ENCODE data around the gene ADGRG3.

Gene ADGRG3

DNA sequence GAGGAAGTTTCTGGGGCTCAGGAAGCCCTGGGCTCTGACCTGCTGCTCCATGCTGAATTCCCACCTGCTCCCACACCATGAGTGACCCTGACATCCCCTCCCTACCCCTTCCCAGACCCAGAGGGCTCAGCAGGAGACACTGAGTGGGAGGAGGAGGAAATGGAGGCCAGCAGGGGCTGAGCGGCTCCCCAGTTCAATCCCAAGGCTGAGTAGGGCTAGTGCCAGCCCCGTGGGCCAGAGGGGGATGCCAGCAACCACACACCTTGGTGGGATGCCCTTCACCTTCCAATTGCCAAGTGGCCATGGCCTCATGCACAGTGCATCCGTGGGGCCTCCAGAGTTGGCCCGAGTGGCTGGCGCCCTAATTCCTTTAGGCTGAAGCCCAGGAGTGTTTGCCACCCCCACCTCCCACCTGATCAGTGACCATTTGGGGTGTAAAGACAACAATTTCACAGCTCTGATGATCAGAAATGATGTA lies 1.0 kb upstream of the ADGRG3 start:
- Histone ChIP-seq H3K9me3 (ENCODE audit: insufficient read depth, low read length, severe bottlenecking) (no peaks in the 10 kb centered on the region), H2AFZ (ENCODE audit: low read depth, low read length) (no peak overlapping the region), H3K9ac (ENCODE audit: low read depth, low read length) (no peak overlapping the region), H3K27me3 (ENCODE audit: insufficient read depth, low read length, poor library complexity) (peaks cover 2% of the 10 kb centered on the region), H3K4me1 (ENCODE audit: insufficient read depth, low read length) (no peaks in the 10 kb centered on the region), H3K79me2 (ENCODE audit: insufficient read depth, low read length) (no peaks in the 10 kb centered on the region), H3K4me3 (ENCODE audit: low read depth in 1 of 2, low read length in 2 of 2) (no peak overlapping the region), H3K4me2 (ENCODE audit: insufficient read depth, low read length) (no peak overlapping the region), H4K20me1 (ENCODE audit: insufficient read depth, low read length) (no peaks in the 10 kb centered on the region), H3K27ac (ENCODE audit: low read length) (no peak overlapping the region), H3K36me3 (ENCODE audit: insufficient read depth, low read length) (no peaks in the 10 kb centered on the region)
- DNase-seq (no peak), ATAC-seq (ENCODE audit: insufficient read depth, low read depth) (no peak)
- TF ChIP-seq, protein P1, sequence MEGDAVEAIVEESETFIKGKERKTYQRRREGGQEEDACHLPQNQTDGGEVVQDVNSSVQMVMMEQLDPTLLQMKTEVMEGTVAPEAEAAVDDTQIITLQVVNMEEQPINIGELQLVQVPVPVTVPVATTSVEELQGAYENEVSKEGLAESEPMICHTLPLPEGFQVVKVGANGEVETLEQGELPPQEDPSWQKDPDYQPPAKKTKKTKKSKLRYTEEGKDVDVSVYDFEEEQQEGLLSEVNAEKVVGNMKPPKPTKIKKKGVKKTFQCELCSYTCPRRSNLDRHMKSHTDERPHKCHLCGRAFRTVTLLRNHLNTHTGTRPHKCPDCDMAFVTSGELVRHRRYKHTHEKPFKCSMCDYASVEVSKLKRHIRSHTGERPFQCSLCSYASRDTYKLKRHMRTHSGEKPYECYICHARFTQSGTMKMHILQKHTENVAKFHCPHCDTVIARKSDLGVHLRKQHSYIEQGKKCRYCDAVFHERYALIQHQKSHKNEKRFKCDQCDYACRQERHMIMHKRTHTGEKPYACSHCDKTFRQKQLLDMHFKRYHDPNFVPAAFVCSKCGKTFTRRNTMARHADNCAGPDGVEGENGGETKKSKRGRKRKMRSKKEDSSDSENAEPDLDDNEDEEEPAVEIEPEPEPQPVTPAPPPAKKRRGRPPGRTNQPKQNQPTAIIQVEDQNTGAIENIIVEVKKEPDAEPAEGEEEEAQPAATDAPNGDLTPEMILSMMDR (IDR thresholded peaks at IDR 0.05; ENCODE audit: borderline replicate concordance, extremely low read depth, low read length, poor library complexity, severe bottlenecking): no peak
- TF ChIP-seq EZH2 (IDR thresholded peaks at IDR 0.05; ENCODE audit: borderline replicate concordance, low read depth, low read length, severe bottlenecking): no peak

DNA sequence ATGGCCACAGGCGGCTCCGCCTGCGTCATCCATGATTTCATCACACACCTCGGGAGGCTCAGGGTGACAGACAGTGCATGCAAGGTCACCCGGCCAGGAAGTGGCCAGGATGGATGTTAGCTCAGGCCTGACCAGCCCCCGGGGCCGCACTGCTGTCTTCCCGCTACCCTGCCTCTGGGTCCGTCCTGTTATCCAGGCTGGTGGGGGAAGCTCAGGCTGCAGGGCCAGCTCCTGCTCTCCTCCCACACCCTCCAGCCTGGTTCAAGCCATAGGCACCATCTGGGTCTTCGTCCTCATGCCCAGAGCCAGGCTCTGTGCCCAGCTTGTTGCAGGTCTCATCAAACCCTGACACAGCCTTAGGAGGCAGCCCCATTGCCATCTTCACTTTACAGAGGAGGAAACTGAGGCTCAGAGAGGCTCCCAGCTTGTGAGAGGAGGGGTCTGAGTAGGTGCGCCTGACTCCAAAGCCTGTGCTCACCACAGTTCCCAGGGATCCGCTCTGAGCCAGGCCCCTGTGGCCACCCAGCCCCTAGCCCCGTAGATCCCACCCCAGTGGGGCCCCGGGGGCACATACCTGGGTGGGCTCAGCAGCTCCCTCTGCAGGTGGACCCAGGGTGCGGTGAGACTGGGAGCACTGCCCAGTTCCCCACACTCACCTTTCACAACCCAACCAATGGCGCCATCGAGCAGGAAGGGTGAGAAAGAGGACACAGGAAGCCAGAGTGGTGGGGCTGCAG lies 412 bp upstream of the ADGRG3 start:
- H3K27ac ChIP-seq (ENCODE audit: low read length): no peak overlapping the region
- H3K9me3 ChIP-seq (ENCODE audit: insufficient read depth, low read length, severe bottlenecking): no peaks in the 10 kb centered on the region
- H3K79me2 ChIP-seq (ENCODE audit: insufficient read depth, low read length): no peaks in the 10 kb centered on the region
- peaks cover 4% of the 10 kb centered on the region for H3K27me3 ChIP-seq (ENCODE audit: insufficient read depth, low read length, poor library complexity)
- TF ChIP-seq EZH2 (IDR thresholded peaks at IDR 0.05; ENCODE audit: borderline replicate concordance, low read depth, low read length, severe bottlenecking): no peak
- TF ChIP-seq, protein P1 (IDR thresholded peaks at IDR 0.05; ENCODE audit: borderline replicate concordance, extremely low read depth, low read length, poor library complexity, severe bottlenecking): peak; percentile 44
- 0 out of 3 replicates have a peak, but pooled peaks have one; percentile 35 for ATAC-seq (ENCODE audit: insufficient read depth, low read depth)
- H3K4me2 ChIP-seq (ENCODE audit: insufficient read depth, low read length): no peak overlapping the region
- no peak overlapping the region for H3K9ac ChIP-seq (ENCODE audit: low read depth, low read length)
- no peak overlapping the region for H2AFZ ChIP-seq (ENCODE audit: low read depth, low read length)
- H3K36me3 ChIP-seq (ENCODE audit: insufficient read depth, low read length): no peaks in the 10 kb centered on the region
- DNase-seq: no peak
- H3K4me3 ChIP-seq (ENCODE audit: low read depth in 1 of 2, low read length in 2 of 2): no peak overlapping the region
- no peaks in the 10 kb centered on the region for H4K20me1 ChIP-seq (ENCODE audit: insufficient read depth, low read length)
- H3K4me1 ChIP-seq (ENCODE audit: insufficient read depth, low read length): no peaks in the 10 kb centered on the region

DNA sequence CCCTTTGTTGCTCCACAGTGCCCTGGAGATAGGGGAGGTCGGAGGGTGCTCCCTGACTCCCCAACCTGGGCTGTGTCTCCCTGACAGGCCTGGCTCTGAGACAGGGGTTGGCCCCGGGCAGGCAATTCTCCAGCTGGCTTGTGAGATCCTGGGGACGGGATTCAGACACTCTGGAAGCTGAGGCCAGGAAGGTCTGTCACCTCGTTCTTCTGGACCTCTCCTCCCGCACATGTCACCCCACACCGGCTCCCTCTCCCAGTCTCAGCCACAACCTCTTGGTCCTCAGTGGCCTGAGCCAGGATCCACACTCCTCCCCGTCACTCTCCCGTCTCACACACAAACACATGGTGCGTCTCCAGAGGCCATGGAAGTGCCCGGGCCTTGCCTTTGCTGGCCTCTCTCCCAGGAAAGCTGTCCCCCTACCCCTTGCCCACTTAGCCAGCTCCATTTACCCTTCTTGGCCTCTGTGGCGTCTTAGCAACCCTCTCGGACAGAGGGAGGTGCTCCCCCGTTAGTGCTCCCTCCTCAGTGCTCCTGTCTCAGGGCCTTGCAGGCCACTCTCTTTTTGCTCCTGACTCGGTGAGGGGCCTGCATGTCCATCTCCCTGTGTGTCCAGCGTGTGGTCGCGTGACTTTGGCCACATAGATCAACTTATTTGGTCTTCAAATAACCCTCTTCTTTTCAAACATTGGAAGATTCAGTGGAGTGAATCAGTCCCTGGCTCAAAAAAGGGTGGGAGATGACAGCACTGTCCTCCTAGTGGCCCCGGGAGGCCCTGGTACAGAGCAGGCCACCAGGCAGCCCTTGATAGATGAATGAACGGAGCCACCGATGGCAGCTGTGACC lies 747 bp downstream of the ADGRG3 start:
- H3K36me3 ChIP-seq (ENCODE audit: insufficient read depth, low read length): no peaks in the 10 kb centered on the region
- H4K20me1 ChIP-seq (ENCODE audit: insufficient read depth, low read length): no peaks in the 10 kb centered on the region
- no peak overlapping the region for H3K4me2 ChIP-seq (ENCODE audit: insufficient read depth, low read length)
- ATAC-seq (ENCODE audit: insufficient read depth, low read depth) (peak; percentile 9; the same call in 1 of the 3 replicates), DNase-seq (no peak)
- no peak overlapping the region for H3K9ac ChIP-seq (ENCODE audit: low read depth, low read length)
- no peak overlapping the region for H3K27ac ChIP-seq (ENCODE audit: low read length)
- TF ChIP-seq, protein P1 (IDR thresholded peaks at IDR 0.05; ENCODE audit: borderline replicate concordance, extremely low read depth, low read length, poor library complexity, severe bottlenecking): no peak
- TF ChIP-seq EZH2 (IDR thresholded peaks at IDR 0.05; ENCODE audit: borderline replicate concordance, low read depth, low read length, severe bottlenecking): no peak
- no peaks in the 10 kb centered on the region for H3K9me3 ChIP-seq (ENCODE audit: insufficient read depth, low read length, severe bottlenecking)
- no peaks in the 10 kb centered on the region for H3K79me2 ChIP-seq (ENCODE audit: insufficient read depth, low read length)
- H3K4me1 ChIP-seq (ENCODE audit: insufficient read depth, low read length): no peaks in the 10 kb centered on the region
- no peak overlapping the region for H3K4me3 ChIP-seq (ENCODE audit: low read depth in 1 of 2, low read length in 2 of 2)
- H3K27me3 ChIP-seq (ENCODE audit: insufficient read depth, low read length, poor library complexity): peaks cover 14% of the 10 kb centered on the region
- no peak overlapping the region for H2AFZ ChIP-seq (ENCODE audit: low read depth, low read length)
